ENCODE measurements around the gene RANBP3L. TPM values are rescaled to one million over a fixed set of nuclear protein-coding genes. Genes with fewer than 3 reads are reported as not detected.

The RANBP3L gene
- total and polyA plus RNA-seq, 10 of the 15 experiments (the other 5 are each of a cell fraction or from before 2014, with no cell fraction given): 0.02 to 0.29 (median 0.06) TPM; not detected in 4

DNA sequence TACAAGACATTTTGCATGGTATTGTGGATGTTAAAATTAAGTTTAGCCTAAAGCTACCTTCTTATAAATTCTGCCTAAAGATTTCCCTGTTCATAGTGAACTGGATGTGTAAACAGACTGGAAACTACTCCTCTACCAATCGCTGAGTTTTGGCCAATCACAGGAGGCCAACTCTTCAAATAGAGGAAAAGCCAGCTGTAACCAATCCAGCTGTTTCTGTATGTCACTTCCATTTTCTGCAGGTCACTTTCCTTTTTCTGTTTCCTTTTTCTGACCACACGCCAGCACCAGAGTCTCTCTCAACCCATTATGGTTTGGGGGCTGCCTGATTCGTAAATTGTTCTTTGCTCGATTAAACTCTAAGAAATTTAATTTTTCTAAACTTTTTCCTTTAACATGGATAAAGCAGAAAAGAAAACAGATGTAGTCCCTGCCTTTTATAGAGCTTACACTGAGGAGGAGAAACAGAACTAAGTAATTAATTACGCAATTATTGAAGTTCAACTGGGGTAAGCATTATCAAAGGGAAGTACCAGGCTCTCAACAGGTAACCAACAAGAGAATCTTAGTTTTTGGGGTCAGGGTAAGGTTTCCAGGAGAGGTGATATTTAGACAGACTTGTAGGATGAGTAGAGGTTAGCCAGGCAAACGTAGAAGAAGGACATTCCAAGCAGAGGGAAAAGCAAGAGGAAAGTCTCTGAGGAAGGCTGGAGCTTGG, 27.7 kb downstream of the RANBP3L start:
- BruUV-seq (replicated peaks): no TSS peak
- no peaks in the 10 kb centered on the region for H3K36me3 ChIP-seq (ENCODE audit: control insufficient read depth in 2 of 2, insufficient read depth in 2 of 2, low read length in 1 of 2)
- RAD21 ChIA-PET (ENCODE audit: unreplicated experiment): no interaction called here
- intact Hi-C loops (cut with micrococcal nuclease; ENCODE audit: unreplicated experiment): no loop called here
- FAIRE-seq (no peak), ATAC-seq (no peak), DNase-seq (ENCODE audit: low read depth, low spot score) (no peak)
- no peak overlapping the region for H3K4me3 ChIP-seq
- H3K4me2 ChIP-seq (ENCODE audit: control insufficient read depth, insufficient read depth): no peak overlapping the region
- H3K79me2 ChIP-seq (ENCODE audit: control insufficient read depth, insufficient read depth, low read length): no peaks in the 10 kb centered on the region
- in situ Hi-C loops (cut with MboI): no loop called here
- CTCF ChIA-PET: interaction anchor here (2.2 to 3.7 kb wide), 2 partner anchors 9 to 195 kb away, joined by 5 to 16 read pairs; no protein-coding TSS in a partner anchor
- no peak overlapping the region for H3K27ac ChIP-seq (ENCODE audit: control insufficient read depth, insufficient read depth)
- H3K4me1 ChIP-seq (ENCODE audit: control insufficient read depth, insufficient read depth, low read length): no peaks in the 10 kb centered on the region
- H3K27me3 ChIP-seq (replicated peaks in 1 of 2; ENCODE audit: control insufficient read depth in 2 of 2, insufficient read depth in 2 of 2, low read length in 1 of 2): no peaks in the 10 kb centered on the region
- SMC1A ChIA-PET (ENCODE audit: uncharacterized antibody, unreplicated experiment): no interaction called here
- H3K9ac ChIP-seq (ENCODE audit: control insufficient read depth, insufficient read depth, low read length): no peak overlapping the region
- H3K9me3 ChIP-seq (replicated peaks; ENCODE audit: control insufficient read depth, insufficient read depth, low read length): no peaks in the 10 kb centered on the region
- H4K20me1 ChIP-seq (ENCODE audit: control insufficient read depth, insufficient read depth): no peaks in the 10 kb centered on the region
- H2AFZ ChIP-seq (ENCODE audit: control insufficient read depth, low read depth, low read length): no peak overlapping the region
- 49% methylated on average over 6 of the region's 6 CpGs for WGBS (ENCODE audit: insufficient coverage, insufficient replicate concordance, low lambda C conversion rate, missing lambda C conversion rate)
- TF ChIP-seq RB1 (IDR thresholded peaks at IDR 0.05; ENCODE audit: borderline replicate concordance) (no peak), ESRRA (IDR thresholded peaks at IDR 0.05; ENCODE audit: low read length) (no peak), SUZ12 (IDR thresholded peaks at IDR 0.05; ENCODE audit: unreplicated experiment) (no peak)
- POLR2A ChIA-PET: no interaction called here

DNA sequence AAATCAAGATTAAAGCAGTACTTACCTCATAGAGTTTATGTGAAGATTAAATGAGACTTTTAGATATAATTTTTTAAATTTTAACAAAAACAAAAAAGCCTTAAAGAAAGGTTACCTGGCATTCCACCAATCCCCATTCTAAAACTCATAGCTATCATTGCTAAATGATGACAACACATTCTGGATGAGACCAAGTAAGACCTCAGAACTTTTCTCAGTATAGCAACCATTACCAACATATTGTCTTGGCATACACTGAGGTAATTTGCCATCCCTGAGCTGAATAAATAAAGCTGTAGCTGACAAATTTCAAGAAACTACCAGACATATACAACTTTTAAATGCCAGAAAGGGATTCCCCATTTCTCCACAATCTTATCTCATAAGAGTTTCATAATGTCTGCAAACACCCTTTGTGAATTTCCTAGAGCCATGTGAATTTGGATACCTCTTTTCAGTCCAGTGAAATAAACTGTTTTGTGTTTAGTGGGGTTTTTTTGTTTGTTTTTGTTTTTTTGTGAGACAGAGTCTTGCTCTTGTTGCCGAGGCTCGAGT, 29.5 kb downstream of the RANBP3L start:
- Histone ChIP-seq H3K79me2 (ENCODE audit: control insufficient read depth, insufficient read depth, low read length) (no peaks in the 10 kb centered on the region), H3K27me3 (replicated peaks in 1 of 2; ENCODE audit: control insufficient read depth in 2 of 2, insufficient read depth in 2 of 2, low read length in 1 of 2) (no peaks in the 10 kb centered on the region), H3K9me3 (replicated peaks; ENCODE audit: control insufficient read depth, insufficient read depth, low read length) (no peaks in the 10 kb centered on the region), H3K4me2 (ENCODE audit: control insufficient read depth, insufficient read depth) (no peak overlapping the region), H3K9ac (ENCODE audit: control insufficient read depth, insufficient read depth, low read length) (no peak overlapping the region), H4K20me1 (ENCODE audit: control insufficient read depth, insufficient read depth) (no peaks in the 10 kb centered on the region), H3K4me3 (no peak overlapping the region), H3K4me1 (ENCODE audit: control insufficient read depth, insufficient read depth, low read length) (no peaks in the 10 kb centered on the region), H3K36me3 (ENCODE audit: control insufficient read depth in 2 of 2, insufficient read depth in 2 of 2, low read length in 1 of 2) (no peaks in the 10 kb centered on the region), H2AFZ (ENCODE audit: control insufficient read depth, low read depth, low read length) (no peak overlapping the region), H3K27ac (ENCODE audit: control insufficient read depth, insufficient read depth) (no peak overlapping the region)
- RAD21 ChIA-PET (ENCODE audit: unreplicated experiment): interaction anchor here (0.6 kb wide), 1 partner anchor 262 kb away, joined by 3 read pairs; no protein-coding TSS in a partner anchor
- no peak for DNase-seq (ENCODE audit: low read depth, low spot score)
- intact Hi-C loops (cut with micrococcal nuclease; ENCODE audit: unreplicated experiment) (no loop called here), in situ Hi-C loops (cut with MboI) (no loop called here)
- WGBS (ENCODE audit: insufficient coverage, insufficient replicate concordance, low lambda C conversion rate, missing lambda C conversion rate): 20% methylated on average over 2 of the region's 2 CpGs
- POLR2A ChIA-PET: no interaction called here
- FAIRE-seq: no peak
- ATAC-seq: no peak
- CTCF ChIA-PET: interaction anchor here (0.7 to 1.3 kb wide), 2 partner anchors 14 to 233 kb away, joined by 4 to 5 read pairs; no protein-coding TSS in a partner anchor
- SMC1A ChIA-PET (ENCODE audit: uncharacterized antibody, unreplicated experiment): no interaction called here
- BruUV-seq (replicated peaks): no TSS peak
- TF ChIP-seq CBFB (IDR thresholded peaks at IDR 0.05; ENCODE audit: low read depth) (no peak), KDM1A (IDR thresholded peaks at IDR 0.05; ENCODE audit: borderline replicate concordance) (no peak), POLR2AphosphoS2 (IDR thresholded peaks at IDR 0.05; ENCODE audit: low read depth, low read length) (no peak), NFXL1 (IDR thresholded peaks at IDR 0.05; ENCODE audit: borderline replicate concordance) (no peak), NFYA (IDR thresholded peaks at IDR 0.05; ENCODE audit: borderline replicate concordance, low read depth, low read length) (no peak), YBX1 (IDR thresholded peaks at IDR 0.05) (no peak), NR2C2 (IDR thresholded peaks at IDR 0.05; ENCODE audit: borderline replicate concordance, control insufficient read depth, insufficient read length, low read depth) (no peak), DPF2 (IDR thresholded peaks at IDR 0.05) (no peak), CREM (IDR thresholded peaks at IDR 0.05; ENCODE audit: low read depth) (no peak), RAD51 (IDR thresholded peaks at IDR 0.05) (no peak), BCL11A (IDR thresholded peaks at IDR 0.05; ENCODE audit: low read depth, low read length) (no peak), MTA2 (IDR thresholded peaks at IDR 0.05; ENCODE audit: low read depth) (no peak)
- TF ChIP-seq, protein P1, sequence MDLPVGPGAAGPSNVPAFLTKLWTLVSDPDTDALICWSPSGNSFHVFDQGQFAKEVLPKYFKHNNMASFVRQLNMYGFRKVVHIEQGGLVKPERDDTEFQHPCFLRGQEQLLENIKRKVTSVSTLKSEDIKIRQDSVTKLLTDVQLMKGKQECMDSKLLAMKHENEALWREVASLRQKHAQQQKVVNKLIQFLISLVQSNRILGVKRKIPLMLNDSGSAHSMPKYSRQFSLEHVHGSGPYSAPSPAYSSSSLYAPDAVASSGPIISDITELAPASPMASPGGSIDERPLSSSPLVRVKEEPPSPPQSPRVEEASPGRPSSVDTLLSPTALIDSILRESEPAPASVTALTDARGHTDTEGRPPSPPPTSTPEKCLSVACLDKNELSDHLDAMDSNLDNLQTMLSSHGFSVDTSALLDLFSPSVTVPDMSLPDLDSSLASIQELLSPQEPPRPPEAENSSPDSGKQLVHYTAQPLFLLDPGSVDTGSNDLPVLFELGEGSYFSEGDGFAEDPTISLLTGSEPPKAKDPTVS (IDR thresholded peaks at IDR 0.05; ENCODE audit: low read depth, low read length): no peak
- TF ChIP-seq, protein P2, sequence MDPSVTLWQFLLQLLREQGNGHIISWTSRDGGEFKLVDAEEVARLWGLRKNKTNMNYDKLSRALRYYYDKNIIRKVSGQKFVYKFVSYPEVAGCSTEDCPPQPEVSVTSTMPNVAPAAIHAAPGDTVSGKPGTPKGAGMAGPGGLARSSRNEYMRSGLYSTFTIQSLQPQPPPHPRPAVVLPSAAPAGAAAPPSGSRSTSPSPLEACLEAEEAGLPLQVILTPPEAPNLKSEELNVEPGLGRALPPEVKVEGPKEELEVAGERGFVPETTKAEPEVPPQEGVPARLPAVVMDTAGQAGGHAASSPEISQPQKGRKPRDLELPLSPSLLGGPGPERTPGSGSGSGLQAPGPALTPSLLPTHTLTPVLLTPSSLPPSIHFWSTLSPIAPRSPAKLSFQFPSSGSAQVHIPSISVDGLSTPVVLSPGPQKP (IDR thresholded peaks at IDR 0.05; ENCODE audit: low read depth, low read length): no peak
